RWPE2 (cell line): ENCODE results near the gene TSC22D4.

Experiments
- ATAC-seq: fragments of 200-7000 bp; cut with Tn5 transposase; 3 replicates; pipeline ENCODE4 v1.9.1; 2021; ENCODE audit warnings: low read depth
- DNase-seq: peaks from one replicate; pipeline ENCODE4 v3.0.0-alpha.2; 2020; ENCODE audit warnings: low spot score
- H3K27ac ChIP-seq: fragments of 450-650 bp; 2 replicates; pipeline ENCODE4 v1.5.1; 2017; ENCODE audit warnings: mild to moderate bottlenecking; ENCODE audit not compliant: poor library complexity, severe bottlenecking
- H3K27me3 ChIP-seq: fragments of 250-450 bp; sonication (Bioruptor Pico); 2 replicates; pipeline ENCODE4 v1.5.1; 2021; ENCODE audit warnings: mild to moderate bottlenecking, moderate library complexity; ENCODE audit not compliant: insufficient read depth, poor library complexity, severe bottlenecking
- H3K36me3 ChIP-seq: fragments of 250-450 bp; sonication (Bioruptor Pico); 2 replicates; pipeline ENCODE4 v1.5.1; 2020; ENCODE audit warnings: low read depth, mild to moderate bottlenecking, moderate library complexity
- H3K4me1 ChIP-seq: fragments of 250-450 bp; sonication (Bioruptor Pico); 2 replicates; pipeline ENCODE4 v1.5.1; 2021; ENCODE audit warnings: mild to moderate bottlenecking, moderate library complexity; ENCODE audit not compliant: insufficient read depth, poor library complexity, severe bottlenecking
- H3K4me3 ChIP-seq: fragments of 250-450 bp; sonication (Bioruptor Pico); 2 replicates; pipeline ENCODE4 v1.5.1; 2021; ENCODE audit warnings: mild to moderate bottlenecking, moderate library complexity; ENCODE audit not compliant: severe bottlenecking
- H3K9me3 ChIP-seq: fragments of 250-450 bp; sonication (Bioruptor Pico); 2 replicates; pipeline ENCODE4 v1.5.1; 2021; ENCODE audit warnings: mild to moderate bottlenecking, moderate library complexity; ENCODE audit not compliant: severe bottlenecking
- CTCF ChIP-seq: fragments of 450-650 bp; IDR thresholded peaks from one replicate; pipeline ENCODE4 v1.5.1; 2017; ENCODE audit warnings: mild to moderate bottlenecking, moderate library complexity; ENCODE audit not compliant: poor library complexity, severe bottlenecking

The TSC22D4 gene

GRCh38 chr7:100426516-100426915, 52.5 kb downstream of the TSC22D4 start:
- no peak for TF ChIP-seq CTCF
- no peaks in the 10 kb centered on the region for H3K4me1 ChIP-seq
- H3K36me3 ChIP-seq, result no peaks in the 10 kb centered on the region; the same call in none of the 2 replicates
- no peak for ATAC-seq
- no peaks in the 10 kb centered on the region for H3K9me3 ChIP-seq
- no peak overlapping the region for H3K27ac ChIP-seq
- H3K27me3 ChIP-seq, result no peaks in the 10 kb centered on the region
- no peak overlapping the region for H3K4me3 ChIP-seq
- no peak for DNase-seq

GRCh38 chr7:100425347-100425746, 53.7 kb downstream of the TSC22D4 start:
- ATAC-seq (no peak), DNase-seq (no peak)
- Histone ChIP-seq H3K4me1 (no peaks in the 10 kb centered on the region), H3K27me3 (no peaks in the 10 kb centered on the region), H3K27ac (no peak overlapping the region), H3K4me3 (no peak overlapping the region), H3K9me3 (no peaks in the 10 kb centered on the region), H3K36me3 (no peaks in the 10 kb centered on the region)
- no peak for TF ChIP-seq CTCF

DNA sequence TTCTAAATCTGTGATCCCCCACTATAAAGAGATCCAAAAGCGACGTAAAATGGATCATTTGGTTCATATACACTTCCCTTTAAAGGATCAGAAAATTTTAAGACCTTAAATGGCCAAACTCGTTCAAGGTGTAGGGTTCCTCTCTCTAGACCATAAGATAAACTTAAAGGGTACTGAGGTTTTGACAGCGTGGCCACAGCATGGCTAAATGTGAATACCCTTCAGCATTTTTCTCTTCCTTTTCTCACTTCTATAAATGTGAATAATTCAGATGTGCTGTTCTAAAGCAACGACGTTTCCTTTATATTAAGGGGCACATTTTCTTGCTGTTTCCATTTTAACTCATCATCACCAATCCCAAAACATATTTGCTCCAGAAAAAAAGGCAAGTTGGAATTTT, 55.7 kb downstream of the TSC22D4 start:
- ATAC-seq, result no peak
- no peak for DNase-seq
- Histone ChIP-seq H3K4me1 (no peaks in the 10 kb centered on the region), H3K27ac (no peak overlapping the region), H3K36me3 (no peaks in the 10 kb centered on the region), H3K4me3 (no peak overlapping the region), H3K9me3 (no peaks in the 10 kb centered on the region), H3K27me3 (no peaks in the 10 kb centered on the region)
- no peak for TF ChIP-seq CTCF

DNA sequence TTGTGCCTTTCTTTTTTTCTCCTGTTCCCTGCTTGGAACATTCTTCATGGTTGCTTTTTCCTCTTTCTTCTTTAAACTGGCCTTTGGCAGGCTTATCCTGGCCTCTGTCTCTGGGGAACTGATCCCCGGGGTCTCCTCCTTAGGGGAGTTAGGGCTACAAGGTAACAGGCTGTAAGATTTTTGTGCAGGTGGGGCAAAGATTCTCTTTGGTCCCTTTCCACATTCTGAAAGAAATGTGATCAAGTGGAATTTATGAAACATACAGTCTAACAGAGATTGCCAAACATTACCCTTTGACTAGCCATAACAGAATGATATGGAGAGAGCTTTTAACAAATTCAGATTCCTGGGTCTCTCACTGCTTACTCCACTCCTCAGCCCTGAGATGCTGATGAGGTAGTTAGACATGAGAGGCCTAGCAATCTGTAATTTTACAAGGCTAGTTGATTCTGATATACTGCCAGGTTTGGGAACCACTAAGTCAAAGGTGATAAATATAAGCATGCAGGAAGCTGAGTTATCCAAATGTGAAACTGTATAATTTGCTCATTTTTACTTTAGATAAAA, 59.3 kb downstream of the TSC22D4 start:
- no peak for TF ChIP-seq CTCF
- H3K36me3 ChIP-seq, result no peaks in the 10 kb centered on the region
- no peak for ATAC-seq
- DNase-seq, result no peak
- H3K27me3 ChIP-seq, result no peaks in the 10 kb centered on the region
- H3K9me3 ChIP-seq, result no peaks in the 10 kb centered on the region
- no peak overlapping the region for H3K27ac ChIP-seq
- no peak overlapping the region for H3K4me3 ChIP-seq
- H3K4me1 ChIP-seq, result no peaks in the 10 kb centered on the region

- Histone ChIP-seq H3K4me1 (no peaks in the 10 kb centered on the region), H3K27ac (no peak overlapping the region), H3K27me3 (no peaks in the 10 kb centered on the region), H3K9me3 (no peaks in the 10 kb centered on the region), H3K36me3 (no peaks in the 10 kb centered on the region), H3K4me3 (no peak overlapping the region)
- TF ChIP-seq CTCF, result no peak
- ATAC-seq (no peak), DNase-seq (no peak)
Observed at GRCh38 chr7:100418930-100419659, 59.9 kb downstream of the TSC22D4 start.
